ENCODE measurements around the gene SPA17. TPM values are rescaled to one million over a fixed set of nuclear protein-coding genes. Genes with fewer than 3 reads are reported as not detected.

The SPA17 gene
- total RNA-seq, 1 experiment from 2014 or later = 3.8 TPM

DNA sequence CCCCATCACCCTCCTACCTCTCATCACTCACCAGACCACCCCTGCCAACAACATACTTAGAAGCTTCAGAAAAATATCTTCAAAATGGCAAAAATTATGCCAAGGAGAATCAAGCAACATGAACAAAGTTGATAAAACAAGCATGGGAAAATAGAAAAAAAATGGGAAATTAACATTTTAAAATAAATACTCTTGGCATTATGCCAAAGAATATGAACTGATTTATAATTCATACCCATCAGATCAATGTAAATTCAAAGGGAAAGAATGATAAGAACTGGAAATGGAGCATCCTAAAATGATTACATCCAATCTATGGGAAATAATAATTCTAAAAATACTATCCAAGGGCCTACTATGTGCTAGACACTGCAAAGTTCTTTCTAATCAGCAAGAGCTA, 12.2 kb upstream of the SPA17 start:
- DNase-seq (ENCODE audit: low spot score) = no peak
- ChIA-PET CTCF (interaction anchor here (1.4 kb wide), 1 partner anchor 175 kb away, joined by 3 read pairs; no protein-coding TSS in a partner anchor), POLR2A (no interaction called here)
- H3K27ac Mint-ChIP-seq = no peak overlapping the region
- TF ChIP-seq SP1 (CRISPR knock-in tag; conservative IDR thresholded peaks at IDR 0.05) (no peak), OVOL2 (CRISPR knock-in tag; IDR thresholded peaks at IDR 0.05; ENCODE audit: borderline replicate concordance) (no peak), ATF3 (CRISPR knock-in tag; conservative IDR thresholded peaks at IDR 0.05) (no peak), ERG (CRISPR knock-in tag; IDR thresholded peaks at IDR 0.05) (no peak), NFATC4 (CRISPR knock-in tag; IDR thresholded peaks at IDR 0.05) (no peak), EMX1 (CRISPR knock-in tag; IDR thresholded peaks at IDR 0.05) (no peak), E2F5 (CRISPR knock-in tag; IDR thresholded peaks at IDR 0.05) (no peak), ZSCAN18 (CRISPR knock-in tag; IDR thresholded peaks at IDR 0.05) (no peak), SOX15 (CRISPR knock-in tag; IDR thresholded peaks at IDR 0.05) (no peak), KAT7 (CRISPR knock-in tag; IDR thresholded peaks at IDR 0.05; ENCODE audit: borderline replicate concordance) (no peak), TEAD4 (CRISPR knock-in tag; IDR thresholded peaks at IDR 0.05) (no peak), JAZF1 (CRISPR knock-in tag; IDR thresholded peaks at IDR 0.05) (no peak)
- TF ChIP-seq, protein P1, sequence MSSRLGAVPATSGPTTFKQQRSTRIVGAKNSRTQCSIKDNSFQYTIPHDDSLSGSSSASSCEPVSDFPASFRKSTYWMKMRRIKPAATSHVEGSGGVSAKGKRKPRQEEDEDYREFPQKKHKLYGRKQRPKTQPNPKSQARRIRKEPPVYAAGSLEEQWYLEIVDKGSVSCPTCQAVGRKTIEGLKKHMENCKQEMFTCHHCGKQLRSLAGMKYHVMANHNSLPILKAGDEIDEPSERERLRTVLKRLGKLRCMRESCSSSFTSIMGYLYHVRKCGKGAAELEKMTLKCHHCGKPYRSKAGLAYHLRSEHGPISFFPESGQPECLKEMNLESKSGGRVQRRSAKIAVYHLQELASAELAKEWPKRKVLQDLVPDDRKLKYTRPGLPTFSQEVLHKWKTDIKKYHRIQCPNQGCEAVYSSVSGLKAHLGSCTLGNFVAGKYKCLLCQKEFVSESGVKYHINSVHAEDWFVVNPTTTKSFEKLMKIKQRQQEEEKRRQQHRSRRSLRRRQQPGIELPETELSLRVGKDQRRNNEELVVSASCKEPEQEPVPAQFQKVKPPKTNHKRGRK (CRISPR knock-in tag; IDR thresholded peaks at IDR 0.05; ENCODE audit: borderline replicate concordance) = no peak
- TF ChIP-seq, protein P2, sequence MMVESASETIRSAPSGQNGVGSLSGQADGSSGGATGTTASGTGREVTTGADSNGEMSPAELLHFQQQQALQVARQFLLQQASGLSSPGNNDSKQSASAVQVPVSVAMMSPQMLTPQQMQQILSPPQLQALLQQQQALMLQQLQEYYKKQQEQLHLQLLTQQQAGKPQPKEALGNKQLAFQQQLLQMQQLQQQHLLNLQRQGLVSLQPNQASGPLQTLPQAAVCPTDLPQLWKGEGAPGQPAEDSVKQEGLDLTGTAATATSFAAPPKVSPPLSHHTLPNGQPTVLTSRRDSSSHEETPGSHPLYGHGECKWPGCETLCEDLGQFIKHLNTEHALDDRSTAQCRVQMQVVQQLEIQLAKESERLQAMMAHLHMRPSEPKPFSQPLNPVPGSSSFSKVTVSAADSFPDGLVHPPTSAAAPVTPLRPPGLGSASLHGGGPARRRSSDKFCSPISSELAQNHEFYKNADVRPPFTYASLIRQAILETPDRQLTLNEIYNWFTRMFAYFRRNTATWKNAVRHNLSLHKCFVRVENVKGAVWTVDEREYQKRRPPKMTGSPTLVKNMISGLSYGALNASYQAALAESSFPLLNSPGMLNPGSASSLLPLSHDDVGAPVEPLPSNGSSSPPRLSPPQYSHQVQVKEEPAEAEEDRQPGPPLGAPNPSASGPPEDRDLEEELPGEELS (CRISPR knock-in tag; IDR thresholded peaks at IDR 0.05) = no peak
- H3K36me3 Mint-ChIP-seq = no peaks in the 10 kb centered on the region
- peaks cover 20% of the 10 kb centered on the region for H3K4me1 Mint-ChIP-seq
- H3K9me3 Mint-ChIP-seq = no peaks in the 10 kb centered on the region
- H3K27me3 Mint-ChIP-seq (ENCODE audit: low read depth) = no peaks in the 10 kb centered on the region; the same call in 1 of the 2 replicates
- no peak for ATAC-seq
- H3K4me3 Mint-ChIP-seq = no peak overlapping the region

GRCh38 chr11:124662106-124662505, 11.6 kb upstream of the SPA17 start:
- no peak overlapping the region for H3K27ac Mint-ChIP-seq
- peaks cover 16% of the 10 kb centered on the region for H3K4me1 Mint-ChIP-seq
- no peaks in the 10 kb centered on the region; the same call in 1 of the 2 replicates for H3K27me3 Mint-ChIP-seq (ENCODE audit: low read depth)
- no peaks in the 10 kb centered on the region for H3K36me3 Mint-ChIP-seq
- no peak overlapping the region for H3K4me3 Mint-ChIP-seq
- POLR2A ChIA-PET = no interaction called here
- no peak for DNase-seq (ENCODE audit: low spot score)
- CTCF ChIA-PET = interaction anchor here (1.5 kb wide), 1 partner anchor 174 kb away, joined by 3 read pairs; no protein-coding TSS in a partner anchor
- no peaks in the 10 kb centered on the region for H3K9me3 Mint-ChIP-seq
- no peak for ATAC-seq
- TF ChIP-seq CREB1 (CRISPR knock-in tag; IDR thresholded peaks at IDR 0.05) (no peak), GTF2I (CRISPR knock-in tag; conservative IDR thresholded peaks at IDR 0.05) (no peak), ELF4 (CRISPR knock-in tag; IDR thresholded peaks at IDR 0.05; ENCODE audit: low read depth) (no peak), ATF1 (CRISPR knock-in tag; IDR thresholded peaks at IDR 0.05) (no peak), GABPB1 (CRISPR knock-in tag; IDR thresholded peaks at IDR 0.05) (no peak), ATF2 (CRISPR knock-in tag; IDR thresholded peaks at IDR 0.05; ENCODE audit: borderline replicate concordance, low read depth) (no peak), HMGXB4 (CRISPR knock-in tag; IDR thresholded peaks at IDR 0.05) (no peak), SMAD3 (CRISPR knock-in tag; IDR thresholded peaks at IDR 0.05; ENCODE audit: borderline replicate concordance) (no peak), JAZF1 (CRISPR knock-in tag; IDR thresholded peaks at IDR 0.05) (no peak)
- TF ChIP-seq, protein P2 (CRISPR knock-in tag; IDR thresholded peaks at IDR 0.05) = no peak
- TF ChIP-seq, protein P3, sequence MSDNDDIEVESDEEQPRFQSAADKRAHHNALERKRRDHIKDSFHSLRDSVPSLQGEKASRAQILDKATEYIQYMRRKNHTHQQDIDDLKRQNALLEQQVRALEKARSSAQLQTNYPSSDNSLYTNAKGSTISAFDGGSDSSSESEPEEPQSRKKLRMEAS (CRISPR knock-in tag; IDR thresholded peaks at IDR 0.05) = no peak

All from WTC11 (cell line).